GM12872 (cell line): Measurements from ENCODE around the gene FOXN3.

Source experiments
- TF ChIP-seq, protein P1 (sequence below): IDR thresholded peaks from 3 replicates; pipeline ENCODE4 v1.5.1; 2011; ENCODE audit warnings: low read depth, mild to moderate bottlenecking, low read length, moderate library complexity; ENCODE audit not compliant: insufficient read depth

FOXN3 gene

DNA sequence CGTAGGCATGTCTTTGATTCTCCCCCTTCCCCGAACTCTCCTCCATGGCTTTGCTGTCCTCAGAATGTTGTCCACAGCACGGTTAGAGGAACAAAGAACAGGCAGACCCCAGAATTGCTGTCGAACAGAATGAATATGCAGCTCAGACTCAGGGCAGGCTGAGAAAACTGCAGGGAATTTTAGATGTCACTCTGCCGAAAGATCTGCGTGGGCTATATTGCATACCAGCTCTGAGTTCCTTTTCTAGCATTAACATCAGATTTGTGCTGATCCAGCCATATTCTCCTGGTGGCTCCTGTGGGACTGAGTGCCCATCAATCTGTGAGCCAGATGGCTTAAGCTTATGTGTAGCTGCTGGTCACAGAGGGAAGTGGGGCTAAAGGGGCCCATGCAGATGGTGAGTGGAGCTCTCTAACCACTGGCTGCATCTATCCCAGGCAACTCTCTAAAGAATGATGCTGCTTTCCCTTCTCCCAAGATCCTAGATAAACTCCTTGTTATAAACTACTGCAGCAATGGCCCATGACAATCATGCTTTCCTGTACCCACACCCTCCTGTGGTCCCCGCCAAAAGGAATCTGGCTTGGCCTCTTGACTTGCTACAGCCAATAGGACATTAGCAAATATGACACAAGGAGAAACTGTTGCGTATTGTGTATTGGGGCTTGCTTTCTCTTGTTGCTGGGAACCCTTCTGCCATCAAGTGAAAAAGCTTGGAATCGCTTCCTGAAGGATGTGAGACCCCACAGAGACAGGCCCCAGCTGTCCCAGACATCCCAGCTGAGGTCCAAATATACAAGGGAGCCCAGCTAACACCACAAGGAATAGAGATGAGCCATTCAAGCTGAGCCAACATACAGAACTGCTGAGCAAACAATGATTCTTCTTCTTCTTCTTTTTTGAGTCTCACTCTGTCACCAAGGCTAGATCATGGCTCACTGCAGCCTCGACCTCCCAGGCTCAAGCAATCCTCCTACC lies 101.3 kb downstream of the FOXN3 start:
- TF ChIP-seq, protein P1, sequence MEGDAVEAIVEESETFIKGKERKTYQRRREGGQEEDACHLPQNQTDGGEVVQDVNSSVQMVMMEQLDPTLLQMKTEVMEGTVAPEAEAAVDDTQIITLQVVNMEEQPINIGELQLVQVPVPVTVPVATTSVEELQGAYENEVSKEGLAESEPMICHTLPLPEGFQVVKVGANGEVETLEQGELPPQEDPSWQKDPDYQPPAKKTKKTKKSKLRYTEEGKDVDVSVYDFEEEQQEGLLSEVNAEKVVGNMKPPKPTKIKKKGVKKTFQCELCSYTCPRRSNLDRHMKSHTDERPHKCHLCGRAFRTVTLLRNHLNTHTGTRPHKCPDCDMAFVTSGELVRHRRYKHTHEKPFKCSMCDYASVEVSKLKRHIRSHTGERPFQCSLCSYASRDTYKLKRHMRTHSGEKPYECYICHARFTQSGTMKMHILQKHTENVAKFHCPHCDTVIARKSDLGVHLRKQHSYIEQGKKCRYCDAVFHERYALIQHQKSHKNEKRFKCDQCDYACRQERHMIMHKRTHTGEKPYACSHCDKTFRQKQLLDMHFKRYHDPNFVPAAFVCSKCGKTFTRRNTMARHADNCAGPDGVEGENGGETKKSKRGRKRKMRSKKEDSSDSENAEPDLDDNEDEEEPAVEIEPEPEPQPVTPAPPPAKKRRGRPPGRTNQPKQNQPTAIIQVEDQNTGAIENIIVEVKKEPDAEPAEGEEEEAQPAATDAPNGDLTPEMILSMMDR: no peak

DNA sequence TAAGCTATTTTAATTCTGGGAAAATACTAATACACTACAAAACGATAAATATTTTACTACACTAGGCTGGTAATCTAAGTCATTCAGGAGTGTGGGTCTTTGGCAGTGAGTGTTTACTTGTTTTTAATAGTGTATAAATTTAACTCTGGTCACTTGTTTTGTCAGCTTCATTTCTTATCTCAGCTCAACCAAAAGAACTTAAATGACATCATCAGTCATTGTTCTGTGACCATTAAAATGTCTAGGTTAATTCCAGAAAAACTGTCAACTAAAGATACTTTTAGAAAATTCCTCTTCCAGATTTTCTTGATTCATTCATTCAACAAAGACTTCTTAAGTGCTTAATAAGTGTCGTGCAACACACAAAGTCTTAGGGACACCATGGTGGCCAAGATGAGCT lies 102.8 kb downstream of the FOXN3 start:
- TF ChIP-seq, protein P1: no peak

GRCh38 chr14:89312932-89313331 lies 104.1 kb downstream of the FOXN3 start:
- TF ChIP-seq, protein P1: no peak

GRCh38 chr14:89310211-89310610 lies 106.8 kb downstream of the FOXN3 start:
- TF ChIP-seq, protein P1: no peak

GRCh38 chr14:89309670-89310177 lies 107.3 kb downstream of the FOXN3 start:
- TF ChIP-seq, protein P1: no peak

DNA sequence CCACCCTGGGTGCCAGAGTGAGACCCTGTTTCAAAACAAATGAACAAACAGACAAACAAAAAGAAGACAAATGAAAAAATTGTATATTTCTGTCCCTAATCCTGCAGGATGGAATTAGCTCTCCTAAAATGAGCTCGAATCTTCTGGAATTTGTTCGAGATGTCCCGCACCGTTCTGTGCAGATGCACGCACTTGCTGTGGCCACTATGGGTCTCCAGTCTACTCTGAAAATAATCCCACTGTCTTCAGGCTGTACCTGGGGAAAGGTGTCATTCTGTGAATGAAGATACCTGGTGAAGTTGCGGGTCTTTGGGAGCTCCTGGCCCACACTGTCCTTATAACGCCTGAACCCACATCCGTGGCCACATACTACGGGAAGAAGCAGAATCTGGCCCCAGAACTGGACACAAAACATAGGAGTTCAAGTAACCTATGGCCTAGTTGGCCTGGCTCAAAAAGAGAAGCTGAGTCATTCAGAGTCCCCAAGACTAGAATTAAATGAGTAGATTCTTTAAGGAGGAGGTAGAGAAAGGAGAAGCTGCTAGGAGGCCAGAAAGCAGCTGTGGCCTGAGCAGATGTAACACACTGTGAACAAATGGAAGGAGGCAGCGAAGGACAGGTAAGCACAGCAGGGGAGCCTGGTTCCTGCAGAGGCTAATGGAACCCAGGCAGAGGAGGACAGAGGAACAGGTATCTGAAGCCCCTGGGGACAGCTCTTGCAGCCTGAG lies 108.6 kb downstream of the FOXN3 start:
- TF ChIP-seq, protein P1: peak; percentile 24; the same call in 2 of the 3 replicates

DNA sequence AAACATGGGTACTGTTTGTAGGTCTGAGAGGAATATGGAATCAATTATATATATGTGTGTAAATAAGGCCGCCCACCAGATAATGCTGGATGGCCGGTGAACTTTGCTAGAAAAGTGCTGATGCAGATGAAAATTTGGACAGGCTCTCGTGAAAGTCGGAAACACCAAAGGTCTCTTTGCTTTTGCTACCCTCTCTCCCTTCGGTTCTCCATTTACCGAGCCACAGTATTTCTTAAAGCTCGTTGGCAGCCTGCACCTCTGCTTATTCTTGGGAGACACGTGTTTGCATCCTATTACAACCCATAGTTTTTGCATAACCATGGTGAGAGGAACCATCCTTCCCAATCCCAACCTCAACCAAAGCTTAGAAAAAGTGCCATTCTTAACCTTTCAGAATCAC lies 109.6 kb downstream of the FOXN3 start:
- TF ChIP-seq, protein P1: no peak
